Panc1 (cell line): ENCODE results near the gene PAPSS2. TPM values are rescaled to one million over a fixed set of nuclear protein-coding genes. Genes with fewer than 3 reads are reported as not detected.

Experiments
- ATAC-seq: fragments of 200-7000 bp; cut with Tn5 transposase; 2 replicates; pipeline ENCODE4 v1.9.1; 2020; ENCODE audit warnings: mild to moderate bottlenecking, moderate library complexity
- BruUV-seq: library from RNA; stranded (reverse); fragments of 400-500 nt; replicated peaks from 2 replicates; lab custom pipeline; 2021; lab: Mats Ljungman, UMichigan
- CTCF ChIA-PET: fragments of 300-600 bp; sonication (Branson Sonifier 250); formaldehyde crosslinking; loops from one replicate; lab custom pipeline; 2022; ENCODE audit warnings: antibody characterized with exemption; lab: Charles Lee
- POLR2A ChIA-PET: fragments of 300-600 bp; sonication (Branson Sonifier 250); formaldehyde crosslinking; loops from one replicate; lab custom pipeline; 2022; ENCODE audit warnings: antibody characterized with exemption; lab: Charles Lee
- DNase-seq: peaks from one replicate; pipeline ENCODE4 v3.0.0-alpha.2; 2010; ENCODE audit warnings: low read depth, low spot score
- H3K27ac ChIP-seq: 2 replicates; pipeline ENCODE4 v1.5.1; 2011; ENCODE audit warnings: mild to moderate bottlenecking, low read length, inconsistent platforms
- H3K27me3 ChIP-seq: fragments of 200-500 bp; sonication (Bioruptor generic); 2 replicates; pipeline ENCODE4 v1.6.0; 2014; ENCODE audit warnings: low read length, inconsistent platforms; ENCODE audit not compliant: control insufficient read depth, insufficient read depth
- H3K36me3 ChIP-seq: fragments of 200-500 bp; sonication (Bioruptor generic); 2 replicates; pipeline ENCODE4 v1.5.1; 2014; ENCODE audit warnings: inconsistent platforms, mild to moderate bottlenecking, low read length, moderate library complexity; ENCODE audit not compliant: control insufficient read depth, insufficient read depth
- H3K4me1 ChIP-seq: 2 replicates; pipeline ENCODE4 v1.5.1; 2011; ENCODE audit warnings: inconsistent platforms, mild to moderate bottlenecking, low read length, moderate library complexity; ENCODE audit not compliant: control insufficient read depth, insufficient read depth
- H3K4me3 ChIP-seq, 2 experiments: 2 replicates each; pipeline ENCODE4 v1.5.1; 2011 to 2012; ENCODE audit warnings: low read depth in 2 of 2, low read length in 2 of 2, mild to moderate bottlenecking in 2 of 2, inconsistent platforms in 1 of 2, moderate library complexity in 1 of 2
- H3K9me3 ChIP-seq: fragments of 200-500 bp; sonication (Bioruptor generic); 2 replicates; pipeline ENCODE4 v1.5.1; 2014; ENCODE audit warnings: low read depth, mild to moderate bottlenecking, inconsistent platforms, low read length, moderate library complexity; ENCODE audit not compliant: control insufficient read depth, insufficient read depth
- POLR2AphosphoS5 ChIP-seq: IDR thresholded peaks from 2 replicates; pipeline ENCODE4 v1.6.1; 2012; ENCODE audit warnings: mild to moderate bottlenecking, low read depth, low read length, moderate library complexity
- REST ChIP-seq, 2 experiments: IDR thresholded peaks; 2 replicates each; pipeline ENCODE4 v1.6.1; 2011 to 2012; ENCODE audit warnings: low read depth in 2 of 2, control low read depth in 1 of 2, low read length in 1 of 2, mild to moderate bottlenecking in 1 of 2, moderate library complexity in 1 of 2; ENCODE audit not compliant: insufficient read depth in 1 of 2
- SIN3A ChIP-seq: IDR thresholded peaks from 2 replicates; pipeline ENCODE4 v1.6.1; 2012; ENCODE audit warnings: low read depth, mild to moderate bottlenecking, low read length, moderate library complexity, borderline replicate concordance; ENCODE audit not compliant: insufficient read depth
- TCF7L2 ChIP-seq: IDR thresholded peaks from 2 replicates; pipeline ENCODE4 v1.6.1; 2011; ENCODE audit warnings: mild to moderate bottlenecking, low read depth, low read length, inconsistent platforms
- in situ Hi-C: cut with HindIII; loops from 2 replicates; pipeline ENCODE4 v1.10.0; 2016; ENCODE audit warnings: low sequenced_read_pairs, low pct_unique_long_range_greater_than_20kb
- intact Hi-C: fragments of 100-400 bp; cut with micrococcal nuclease; formaldehyde crosslinking; loops from one replicate; pipeline ENCODE4 v1.10.0; 2022; ENCODE audit not compliant: unreplicated experiment
- total RNA-seq: library from RNA; stranded (reverse); gene quantifications from one replicate; pipeline ENCODE4 v1.2.1, GENCODE V29; 2021; ENCODE audit not compliant: unreplicated experiment
- TF ChIP-seq, protein P1 (sequence below): fragments of 450-650 bp; IDR thresholded peaks from 2 replicates; pipeline ENCODE4 v1.5.1; 2017; ENCODE audit warnings: mild to moderate bottlenecking

The PAPSS2 gene
- total RNA-seq, 1 experiment from 2014 or later = 17.1 TPM

GRCh38 chr10:87794285-87794684 is 134.6 kb downstream of the PAPSS2 start:
- H3K27me3 ChIP-seq = no peaks in the 10 kb centered on the region
- intact Hi-C loops (no loop called here), in situ Hi-C loops (no loop called here)
- TF ChIP-seq POLR2AphosphoS5 (no peak), REST (IDR thresholded peaks at IDR 0.05; ENCODE audit: insufficient read depth in 1 of 2, low read depth in 2 of 2, low read length in 1 of 2) (no peak), TCF7L2 (no peak), SIN3A (no peak)
- TF ChIP-seq, protein P1, sequence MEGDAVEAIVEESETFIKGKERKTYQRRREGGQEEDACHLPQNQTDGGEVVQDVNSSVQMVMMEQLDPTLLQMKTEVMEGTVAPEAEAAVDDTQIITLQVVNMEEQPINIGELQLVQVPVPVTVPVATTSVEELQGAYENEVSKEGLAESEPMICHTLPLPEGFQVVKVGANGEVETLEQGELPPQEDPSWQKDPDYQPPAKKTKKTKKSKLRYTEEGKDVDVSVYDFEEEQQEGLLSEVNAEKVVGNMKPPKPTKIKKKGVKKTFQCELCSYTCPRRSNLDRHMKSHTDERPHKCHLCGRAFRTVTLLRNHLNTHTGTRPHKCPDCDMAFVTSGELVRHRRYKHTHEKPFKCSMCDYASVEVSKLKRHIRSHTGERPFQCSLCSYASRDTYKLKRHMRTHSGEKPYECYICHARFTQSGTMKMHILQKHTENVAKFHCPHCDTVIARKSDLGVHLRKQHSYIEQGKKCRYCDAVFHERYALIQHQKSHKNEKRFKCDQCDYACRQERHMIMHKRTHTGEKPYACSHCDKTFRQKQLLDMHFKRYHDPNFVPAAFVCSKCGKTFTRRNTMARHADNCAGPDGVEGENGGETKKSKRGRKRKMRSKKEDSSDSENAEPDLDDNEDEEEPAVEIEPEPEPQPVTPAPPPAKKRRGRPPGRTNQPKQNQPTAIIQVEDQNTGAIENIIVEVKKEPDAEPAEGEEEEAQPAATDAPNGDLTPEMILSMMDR = no peak
- H3K9me3 ChIP-seq = no peaks in the 10 kb centered on the region
- no peak for DNase-seq
- CTCF ChIA-PET = interaction anchor here (0.6 kb wide), 1 partner anchor 21 kb away, joined by 3 read pairs; no protein-coding TSS in a partner anchor
- no peak overlapping the region for H3K27ac ChIP-seq
- no peaks in the 10 kb centered on the region for H3K4me1 ChIP-seq
- no peak for ATAC-seq
- POLR2A ChIA-PET = no interaction called here
- peaks cover 23% of the 10 kb centered on the region for H3K36me3 ChIP-seq
- no peak overlapping the region for H3K4me3 ChIP-seq
- BruUV-seq = no TSS peak

Other genes starting within 250 kb of the PAPSS2 start
- gene MINPP1, start 155.0 kb upstream of the PAPSS2 start, total RNA-seq = 37.0 TPM
- 62.0 TPM for gene ATAD1, start 158.3 kb downstream of the PAPSS2 start, total RNA-seq
- 1.3 TPM for gene KLLN, start 203.7 kb downstream of the PAPSS2 start, total RNA-seq
- gene PTEN, start 203.7 kb downstream of the PAPSS2 start, total RNA-seq = 88.9 TPM